CD4-positive, alpha-beta T cell treated with Interleukin-17A for 1 hour (primary cell): Measurements from ENCODE around the gene SHANK2.

Source experiments
- DNase-seq: peaks from one replicate; pipeline ENCODE4 v3.0.0-alpha.2; 2020

The SHANK2 gene

GRCh38 chr11:71218789-71219499 is 33.4 kb downstream of the SHANK2 start:
- DNase-seq, result no peak

- no peak for DNase-seq
Measured at GRCh38 chr11:71215425-71215965, 36.9 kb downstream of the SHANK2 start.

DNA sequence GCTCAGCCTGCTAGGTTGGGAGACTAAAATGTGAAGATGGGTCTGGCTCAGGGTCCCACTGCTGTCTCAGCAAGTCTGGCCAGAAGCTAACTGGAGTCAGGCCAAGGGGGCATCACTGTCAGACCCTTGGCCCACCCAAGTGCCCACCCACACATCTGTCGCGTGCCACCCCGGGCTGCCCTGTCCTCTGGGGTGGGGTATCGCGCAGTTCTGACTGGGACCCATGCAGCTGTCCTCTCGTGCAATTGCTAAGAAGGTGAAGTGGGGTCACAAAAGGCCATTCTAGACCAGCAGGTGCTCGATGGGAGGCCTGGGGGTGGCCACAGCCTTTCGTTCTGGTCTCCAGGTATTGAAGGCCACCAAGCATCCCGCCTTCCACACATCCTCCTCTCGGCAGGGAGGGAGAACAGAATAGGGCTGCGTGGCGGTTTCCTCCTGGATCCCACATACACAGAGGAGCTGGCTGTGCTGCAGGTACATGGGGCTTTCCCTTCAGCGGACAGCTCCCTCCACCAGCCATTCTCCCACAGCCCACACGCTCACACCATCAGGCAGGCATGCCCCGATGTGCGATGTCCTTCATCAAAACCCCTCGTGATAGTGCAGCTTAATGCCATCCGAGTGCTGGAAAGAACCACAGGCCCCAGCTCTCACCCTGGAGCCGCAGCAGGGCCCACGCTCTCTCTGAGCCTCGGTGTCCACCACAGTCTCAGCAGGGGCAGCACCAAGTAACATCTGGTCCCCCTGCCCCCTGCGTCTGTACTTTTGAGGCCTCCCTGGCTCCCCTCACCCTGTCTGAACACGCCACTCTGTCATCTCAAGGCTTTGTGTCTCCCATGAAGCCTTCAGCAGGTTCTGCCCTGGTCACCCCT is 37.6 kb downstream of the SHANK2 start:
- DNase-seq, result no peak

- DNase-seq, result no peak
Measured at GRCh38 chr11:71213696-71214552, 38.5 kb downstream of the SHANK2 start.

GRCh38 chr11:71212871-71213559 is 39.4 kb downstream of the SHANK2 start:
- DNase-seq, result no peak

DNA sequence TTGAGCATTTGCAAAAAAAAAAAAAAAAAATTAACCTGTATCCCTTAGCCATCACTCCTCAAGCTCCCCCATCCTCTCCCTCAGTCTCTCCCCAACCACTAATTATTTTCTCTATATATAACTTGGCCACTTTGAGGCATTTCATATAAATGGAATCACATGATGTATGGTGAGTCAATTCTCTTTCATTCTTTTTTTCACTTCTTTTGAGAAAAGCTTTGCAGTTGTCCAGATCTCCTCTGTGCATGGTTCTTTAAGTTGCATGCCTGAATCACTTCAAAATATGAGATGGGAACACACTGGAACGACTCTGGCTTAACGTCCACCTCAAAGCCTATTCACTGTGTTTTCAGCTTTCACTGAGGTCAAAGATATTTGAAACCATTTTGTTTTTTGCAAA is 40.7 kb downstream of the SHANK2 start:
- no peak for DNase-seq

- no peak for DNase-seq
Measured at GRCh38 chr11:71210861-71211260, 41.5 kb downstream of the SHANK2 start.

GRCh38 chr11:71209656-71210055 is 42.7 kb downstream of the SHANK2 start:
- no peak for DNase-seq

- DNase-seq, result no peak
Measured at GRCh38 chr11:71209181-71209580, 43.2 kb downstream of the SHANK2 start.

- no peak for DNase-seq
Measured at GRCh38 chr11:71208011-71208774, 44.2 kb downstream of the SHANK2 start.

GRCh38 chr11:71207563-71207962 is 44.8 kb downstream of the SHANK2 start:
- DNase-seq, result no peak

DNA sequence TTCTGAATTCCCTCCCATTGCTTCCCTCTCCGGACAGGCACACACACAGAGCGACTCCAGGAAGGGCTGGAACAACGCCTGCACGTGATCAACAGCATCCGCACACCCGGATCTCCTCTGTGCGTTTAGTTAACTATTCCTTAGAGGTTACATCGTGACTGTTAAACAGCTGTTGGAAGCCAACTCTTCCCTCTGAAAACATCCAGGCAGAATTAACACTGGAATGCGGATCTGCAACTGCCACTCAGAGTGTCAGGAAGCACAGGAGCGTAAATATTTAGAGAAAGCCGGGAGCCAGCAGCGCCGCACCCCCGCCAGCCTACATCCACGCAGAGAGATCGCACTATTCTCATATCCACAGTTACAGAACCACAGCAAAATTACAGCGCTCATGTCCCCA is 46.2 kb downstream of the SHANK2 start:
- DNase-seq, result no peak

- DNase-seq, result no peak
Measured at GRCh38 chr11:71204748-71205664, 47.4 kb downstream of the SHANK2 start.

GRCh38 chr11:71204294-71204693 is 48.1 kb downstream of the SHANK2 start:
- DNase-seq, result no peak

DNA sequence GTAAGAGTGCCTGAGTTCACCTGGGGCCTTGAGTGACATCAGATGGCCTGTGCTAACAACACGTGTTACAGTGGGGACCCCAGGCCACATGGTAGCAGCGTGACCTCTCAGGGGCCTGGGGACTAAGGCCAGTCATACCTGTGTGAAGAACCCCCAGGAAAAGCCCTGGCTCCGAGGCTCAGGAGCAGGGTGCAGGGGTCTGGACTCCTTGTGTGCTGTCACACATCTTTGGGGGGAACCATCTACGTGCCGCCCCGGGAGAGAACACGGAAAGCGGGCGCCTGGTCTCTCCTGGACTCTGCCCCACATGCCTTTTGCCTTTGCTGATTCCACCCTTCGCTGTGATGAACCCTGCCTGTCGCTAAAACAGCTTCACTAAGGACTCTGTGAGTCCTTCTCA is 48.7 kb downstream of the SHANK2 start:
- DNase-seq, result no peak

DNA sequence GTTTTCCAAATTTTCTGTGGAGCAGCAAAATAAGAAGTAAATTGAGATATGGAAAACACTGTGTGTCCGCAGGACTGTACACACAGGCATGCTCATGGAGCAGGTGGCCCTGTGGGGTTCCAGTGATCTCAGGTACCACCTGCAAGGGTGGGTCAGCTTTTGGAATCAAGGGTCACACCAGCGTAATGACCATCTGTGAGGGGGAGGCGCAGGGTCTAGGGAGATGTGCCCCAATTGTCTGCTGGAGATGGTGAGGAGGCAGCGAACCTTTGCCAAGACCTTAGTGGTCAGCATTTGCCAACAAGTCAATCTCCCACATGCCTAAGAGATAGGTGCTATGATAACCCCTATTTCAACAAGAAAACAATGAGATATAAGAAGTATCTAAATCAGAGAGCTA is 49.4 kb downstream of the SHANK2 start:
- no peak for DNase-seq

- no peak for DNase-seq
Measured at GRCh38 chr11:71202598-71202944, 49.8 kb downstream of the SHANK2 start.
